Measurements from ENCODE around the gene SLCO3A1.

DNA sequence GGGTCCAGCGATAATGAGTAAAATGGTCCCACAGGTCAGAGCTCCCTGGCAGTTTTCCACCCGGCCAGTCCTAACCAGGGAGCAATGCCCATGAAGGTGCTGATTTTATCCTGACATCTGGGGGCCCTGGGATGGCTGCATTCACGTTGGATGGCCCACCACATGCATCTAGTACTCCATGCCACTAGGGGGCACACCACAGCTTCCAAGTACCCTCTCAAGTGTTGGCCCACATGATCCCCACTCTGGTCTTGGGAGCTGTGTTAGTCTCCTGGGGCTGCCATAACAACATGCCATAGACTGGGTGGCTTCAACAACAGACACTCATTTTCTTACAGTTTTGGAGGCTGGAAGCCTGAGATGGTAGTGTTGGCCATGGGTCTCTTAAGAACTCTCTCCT is 225.5 kb downstream of the SLCO3A1 start:
- TF ChIP-seq, protein P1, sequence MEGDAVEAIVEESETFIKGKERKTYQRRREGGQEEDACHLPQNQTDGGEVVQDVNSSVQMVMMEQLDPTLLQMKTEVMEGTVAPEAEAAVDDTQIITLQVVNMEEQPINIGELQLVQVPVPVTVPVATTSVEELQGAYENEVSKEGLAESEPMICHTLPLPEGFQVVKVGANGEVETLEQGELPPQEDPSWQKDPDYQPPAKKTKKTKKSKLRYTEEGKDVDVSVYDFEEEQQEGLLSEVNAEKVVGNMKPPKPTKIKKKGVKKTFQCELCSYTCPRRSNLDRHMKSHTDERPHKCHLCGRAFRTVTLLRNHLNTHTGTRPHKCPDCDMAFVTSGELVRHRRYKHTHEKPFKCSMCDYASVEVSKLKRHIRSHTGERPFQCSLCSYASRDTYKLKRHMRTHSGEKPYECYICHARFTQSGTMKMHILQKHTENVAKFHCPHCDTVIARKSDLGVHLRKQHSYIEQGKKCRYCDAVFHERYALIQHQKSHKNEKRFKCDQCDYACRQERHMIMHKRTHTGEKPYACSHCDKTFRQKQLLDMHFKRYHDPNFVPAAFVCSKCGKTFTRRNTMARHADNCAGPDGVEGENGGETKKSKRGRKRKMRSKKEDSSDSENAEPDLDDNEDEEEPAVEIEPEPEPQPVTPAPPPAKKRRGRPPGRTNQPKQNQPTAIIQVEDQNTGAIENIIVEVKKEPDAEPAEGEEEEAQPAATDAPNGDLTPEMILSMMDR (IDR thresholded peaks at IDR 0.05): no peak
- no peak for TF ChIP-seq POLR2A (IDR thresholded peaks at IDR 0.05)
